HS-5 (cell line): ENCODE measurements around the gene SEPTIN2.
"Not testable (repeated sequence)": the region's sequence is repeated elsewhere in the genome, so short reads cannot be mapped to it uniquely, and the experiment has no call there.

Source experiments
- DNase-seq: peaks from one replicate; pipeline ENCODE4 v3.0.0-alpha.2; 2012; ENCODE audit warnings: low read depth

Gene SEPTIN2

GRCh38 chr2:241351640-241352031 is 35.9 kb downstream of the SEPTIN2 start:
- DNase-seq = no peak

GRCh38 chr2:241352227-241352626 is 36.5 kb downstream of the SEPTIN2 start:
- no peak for DNase-seq

GRCh38 chr2:241354668-241355658 is 39.2 kb downstream of the SEPTIN2 start:
- peak; percentile 41 for DNase-seq

- DNase-seq = peak; percentile 94
Observed at GRCh38 chr2:241355983-241356870, 40.5 kb downstream of the SEPTIN2 start, which contains the start of gene FARP2. FARP2 (plus strand) TSS chr2:241356285; CDS start chr2:241373108, 16,823 bp downstream.

GRCh38 chr2:241356871-241357260 is 41.1 kb downstream of the SEPTIN2 start:
- no peak for DNase-seq

- DNase-seq = no peak
Observed at GRCh38 chr2:241357531-241357930, 41.8 kb downstream of the SEPTIN2 start.

GRCh38 chr2:241358470-241358869 is 42.7 kb downstream of the SEPTIN2 start:
- DNase-seq = no peak

- DNase-seq = no peak
Observed at GRCh38 chr2:241359481-241360045, 43.8 kb downstream of the SEPTIN2 start.

GRCh38 chr2:241363426-241363825 is 47.7 kb downstream of the SEPTIN2 start:
- no peak for DNase-seq

- no peak for DNase-seq
Observed at GRCh38 chr2:241364781-241365180, 49.1 kb downstream of the SEPTIN2 start.

- no peak for DNase-seq
Observed at GRCh38 chr2:241366678-241367077, 51.0 kb downstream of the SEPTIN2 start.

- no peak for DNase-seq
Observed at GRCh38 chr2:241368643-241369042, 52.9 kb downstream of the SEPTIN2 start.

- DNase-seq = no peak
Observed at GRCh38 chr2:241372361-241372992, 56.8 kb downstream of the SEPTIN2 start.

GRCh38 chr2:241373446-241373845 is 57.7 kb downstream of the SEPTIN2 start:
- no peak for DNase-seq

- not testable (repeated sequence) for DNase-seq
Observed at GRCh38 chr2:241373906-241374305, 58.2 kb downstream of the SEPTIN2 start.

GRCh38 chr2:241375300-241375699 is 59.6 kb downstream of the SEPTIN2 start:
- DNase-seq = no peak

GRCh38 chr2:241376808-241377207 is 61.1 kb downstream of the SEPTIN2 start:
- no peak for DNase-seq

GRCh38 chr2:241378816-241379215 is 63.1 kb downstream of the SEPTIN2 start:
- DNase-seq = no peak

- DNase-seq = no peak
Observed at GRCh38 chr2:241379481-241380480, 64.1 kb downstream of the SEPTIN2 start.

- DNase-seq = no peak
Observed at GRCh38 chr2:241381872-241382271, 66.1 kb downstream of the SEPTIN2 start.
